ENCODE measurements around the gene GPS1.

Gene GPS1

GRCh38 chr17:82097919-82098168 is 46.1 kb downstream of the GPS1 start:
- Histone ChIP-seq H2AFZ (ENCODE audit: low read length) (no peak overlapping the region), H3F3A (ENCODE audit: low read depth) (no peaks in the 10 kb centered on the region), H3K36me3 (ENCODE audit: insufficient read depth, low read length) (peaks cover 25% of the 10 kb centered on the region; the same call in 1 of the 2 replicates), H3K27me3 (ENCODE audit: insufficient read depth, low read length, poor library complexity, severe bottlenecking) (no peaks in the 10 kb centered on the region), H4K20me1 (ENCODE audit: insufficient read depth, low read length, poor library complexity, severe bottlenecking) (peaks cover 43% of the 10 kb centered on the region), H3K4me2 (ENCODE audit: low read depth, low read length, poor library complexity, severe bottlenecking) (peak overlapping the region; percentile 96), H3K9me3 (ENCODE audit: insufficient read depth, low read depth, low read length) (no peaks in the 10 kb centered on the region), H3K9me2 (replicated peaks; ENCODE audit: low read depth, low read length) (no peaks in the 10 kb centered on the region), H3K79me2 (ENCODE audit: insufficient read depth, low read length) (peaks cover 63% of the 10 kb centered on the region), H3K4me3 (ENCODE audit: low read length, poor library complexity, severe bottlenecking) (peak overlapping the region; percentile 86), H3K4me1 (ENCODE audit: insufficient read depth, low read length, poor library complexity, severe bottlenecking) (peaks cover 24% of the 10 kb centered on the region), H3K9ac (ENCODE audit: low read depth, low read length, poor library complexity, severe bottlenecking) (peak overlapping the region; percentile 93)
- TF ChIP-seq, protein P1, sequence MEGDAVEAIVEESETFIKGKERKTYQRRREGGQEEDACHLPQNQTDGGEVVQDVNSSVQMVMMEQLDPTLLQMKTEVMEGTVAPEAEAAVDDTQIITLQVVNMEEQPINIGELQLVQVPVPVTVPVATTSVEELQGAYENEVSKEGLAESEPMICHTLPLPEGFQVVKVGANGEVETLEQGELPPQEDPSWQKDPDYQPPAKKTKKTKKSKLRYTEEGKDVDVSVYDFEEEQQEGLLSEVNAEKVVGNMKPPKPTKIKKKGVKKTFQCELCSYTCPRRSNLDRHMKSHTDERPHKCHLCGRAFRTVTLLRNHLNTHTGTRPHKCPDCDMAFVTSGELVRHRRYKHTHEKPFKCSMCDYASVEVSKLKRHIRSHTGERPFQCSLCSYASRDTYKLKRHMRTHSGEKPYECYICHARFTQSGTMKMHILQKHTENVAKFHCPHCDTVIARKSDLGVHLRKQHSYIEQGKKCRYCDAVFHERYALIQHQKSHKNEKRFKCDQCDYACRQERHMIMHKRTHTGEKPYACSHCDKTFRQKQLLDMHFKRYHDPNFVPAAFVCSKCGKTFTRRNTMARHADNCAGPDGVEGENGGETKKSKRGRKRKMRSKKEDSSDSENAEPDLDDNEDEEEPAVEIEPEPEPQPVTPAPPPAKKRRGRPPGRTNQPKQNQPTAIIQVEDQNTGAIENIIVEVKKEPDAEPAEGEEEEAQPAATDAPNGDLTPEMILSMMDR (conservative IDR thresholded peaks at IDR 0.05; ENCODE audit: low read length): no peak
- TF ChIP-seq EZH2phosphoT487 (IDR thresholded peaks at IDR 0.05; ENCODE audit: borderline replicate concordance): no peak

- H3K4me1 ChIP-seq (ENCODE audit: insufficient read depth, low read length, poor library complexity, severe bottlenecking): peaks cover 24% of the 10 kb centered on the region
Measured at GRCh38 chr17:82098169-82098938, 46.7 kb downstream of the GPS1 start, which contains the start of gene FASN. TSS of gene FASN (minus strand) at chr17:82098236. CDS start at chr17:82096445, 1,791 bp downstream.

GRCh38 chr17:82098939-82099763 is 47.5 kb downstream of the GPS1 start:
- no peaks in the 10 kb centered on the region for H3K27me3 ChIP-seq (ENCODE audit: insufficient read depth, low read length, poor library complexity, severe bottlenecking)
- H3K4me1 ChIP-seq (ENCODE audit: insufficient read depth, low read length, poor library complexity, severe bottlenecking): peaks cover 24% of the 10 kb centered on the region
- H3K36me3 ChIP-seq (ENCODE audit: insufficient read depth, low read length): peaks cover 13% of the 10 kb centered on the region; the same call in 1 of the 2 replicates
- peaks cover 49% of the 10 kb centered on the region for H3K79me2 ChIP-seq (ENCODE audit: insufficient read depth, low read length)
- peak overlapping the region; percentile 95 for H3K9ac ChIP-seq (ENCODE audit: low read depth, low read length, poor library complexity, severe bottlenecking)
- H3K9me3 ChIP-seq (ENCODE audit: insufficient read depth, low read depth, low read length): no peaks in the 10 kb centered on the region
- H3F3A ChIP-seq (ENCODE audit: low read depth): no peaks in the 10 kb centered on the region
- H3K4me2 ChIP-seq (ENCODE audit: low read depth, low read length, poor library complexity, severe bottlenecking): peak overlapping the region; percentile 95
- H4K20me1 ChIP-seq (ENCODE audit: insufficient read depth, low read length, poor library complexity, severe bottlenecking): peaks cover 32% of the 10 kb centered on the region
- no peaks in the 10 kb centered on the region for H3K9me2 ChIP-seq (replicated peaks; ENCODE audit: low read depth, low read length)
- 0 out of 2 replicates have a peak overlapping the region, but pooled peaks have one; percentile 42 for H2AFZ ChIP-seq (ENCODE audit: low read length)
- peak overlapping the region; percentile 94 for H3K4me3 ChIP-seq (ENCODE audit: low read length, poor library complexity, severe bottlenecking)
- TF ChIP-seq, protein P1 (conservative IDR thresholded peaks at IDR 0.05; ENCODE audit: low read length): no peak
- TF ChIP-seq EZH2phosphoT487 (IDR thresholded peaks at IDR 0.05; ENCODE audit: borderline replicate concordance): no peak

More at GRCh38 chr17:82098169-82098938, 46.7 kb downstream of the GPS1 start, which contains the start of gene FASN:
- peak within 1 kb of the TSS; percentile 93; the same call in 1 of the 2 replicates for H2AFZ ChIP-seq (ENCODE audit: low read length)
- no peaks in the 10 kb centered on the region for H3K9me3 ChIP-seq (ENCODE audit: insufficient read depth, low read depth, low read length)
- peaks cover 57% of the 10 kb centered on the region for H3K79me2 ChIP-seq (ENCODE audit: insufficient read depth, low read length)
- H3K4me3 ChIP-seq (ENCODE audit: low read length, poor library complexity, severe bottlenecking): peak within 1 kb of the TSS; percentile 94
- peak within 1 kb of the TSS; percentile 95 for H3K9ac ChIP-seq (ENCODE audit: low read depth, low read length, poor library complexity, severe bottlenecking)
- no peaks in the 10 kb centered on the region for H3K9me2 ChIP-seq (replicated peaks; ENCODE audit: low read depth, low read length)
- H3K27me3 ChIP-seq (ENCODE audit: insufficient read depth, low read length, poor library complexity, severe bottlenecking): no peaks in the 10 kb centered on the region
- H3F3A ChIP-seq (ENCODE audit: low read depth): no peaks in the 10 kb centered on the region
- H3K4me2 ChIP-seq (ENCODE audit: low read depth, low read length, poor library complexity, severe bottlenecking): peak within 1 kb of the TSS; percentile 96
- peaks cover 20% of the 10 kb centered on the region; the same call in 1 of the 2 replicates for H3K36me3 ChIP-seq (ENCODE audit: insufficient read depth, low read length)
- H4K20me1 ChIP-seq (ENCODE audit: insufficient read depth, low read length, poor library complexity, severe bottlenecking): peaks cover 37% of the 10 kb centered on the region
- TF ChIP-seq, protein P1 (conservative IDR thresholded peaks at IDR 0.05; ENCODE audit: low read length): peak; percentile 32
- TF ChIP-seq EZH2phosphoT487 (IDR thresholded peaks at IDR 0.05; ENCODE audit: borderline replicate concordance): no peak
